ENCODE results near the gene GPR89A.

DNA sequence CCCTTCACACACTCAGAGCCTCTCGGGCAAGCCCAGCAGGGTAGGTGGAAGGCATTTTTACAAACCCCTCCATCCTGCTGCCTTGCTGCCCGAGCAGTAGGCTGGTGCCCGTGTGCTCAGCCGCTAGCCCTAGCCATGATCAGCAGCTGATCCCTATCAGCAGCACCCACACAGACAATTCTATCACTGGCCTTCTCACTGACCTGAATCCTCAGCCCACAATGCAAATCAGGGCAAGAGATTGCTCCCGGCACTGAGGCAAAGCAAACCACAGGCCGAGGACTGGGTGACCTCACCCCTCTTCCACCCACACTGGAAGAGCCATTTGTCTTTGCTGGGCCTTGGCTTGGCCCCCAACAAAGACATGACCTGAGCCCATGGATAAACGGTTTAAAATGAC, 100.3 kb downstream of the GPR89A start:
- TF ChIP-seq, protein P1, sequence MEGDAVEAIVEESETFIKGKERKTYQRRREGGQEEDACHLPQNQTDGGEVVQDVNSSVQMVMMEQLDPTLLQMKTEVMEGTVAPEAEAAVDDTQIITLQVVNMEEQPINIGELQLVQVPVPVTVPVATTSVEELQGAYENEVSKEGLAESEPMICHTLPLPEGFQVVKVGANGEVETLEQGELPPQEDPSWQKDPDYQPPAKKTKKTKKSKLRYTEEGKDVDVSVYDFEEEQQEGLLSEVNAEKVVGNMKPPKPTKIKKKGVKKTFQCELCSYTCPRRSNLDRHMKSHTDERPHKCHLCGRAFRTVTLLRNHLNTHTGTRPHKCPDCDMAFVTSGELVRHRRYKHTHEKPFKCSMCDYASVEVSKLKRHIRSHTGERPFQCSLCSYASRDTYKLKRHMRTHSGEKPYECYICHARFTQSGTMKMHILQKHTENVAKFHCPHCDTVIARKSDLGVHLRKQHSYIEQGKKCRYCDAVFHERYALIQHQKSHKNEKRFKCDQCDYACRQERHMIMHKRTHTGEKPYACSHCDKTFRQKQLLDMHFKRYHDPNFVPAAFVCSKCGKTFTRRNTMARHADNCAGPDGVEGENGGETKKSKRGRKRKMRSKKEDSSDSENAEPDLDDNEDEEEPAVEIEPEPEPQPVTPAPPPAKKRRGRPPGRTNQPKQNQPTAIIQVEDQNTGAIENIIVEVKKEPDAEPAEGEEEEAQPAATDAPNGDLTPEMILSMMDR (IDR thresholded peaks at IDR 0.05) = no peak
- TF ChIP-seq POLR2AphosphoS5 (IDR thresholded peaks at IDR 0.05) = no peak

All from stomach (tissue), 4 donors.